H9 (cell line): ENCODE results near the gene PPP1R14C. TPM values are rescaled to one million over a fixed set of nuclear protein-coding genes. Genes with fewer than 3 reads are reported as not detected.

ENCODE experiments used
- DNase-seq: peaks from one replicate; pipeline ENCODE4 v3.0.0-alpha.2; 2017
- H2AFZ ChIP-seq: one replicate; pipeline ENCODE4 v1.6.1; 2013; ENCODE audit warnings: mild to moderate bottlenecking, low read length, control low read depth, moderate library complexity
- H2AK5ac ChIP-seq: 2 replicates; pipeline ENCODE4 v1.6.1; 2013; ENCODE audit warnings: low read length, control low read depth, mixed read lengths; ENCODE audit not compliant: insufficient read length
- H2BK120ac ChIP-seq: one replicate; pipeline ENCODE4 v1.6.1; 2013; ENCODE audit warnings: low read depth, mild to moderate bottlenecking, low read length, control low read depth, inconsistent platforms; ENCODE audit not compliant: poor library complexity, severe bottlenecking
- H2BK12ac ChIP-seq: 2 replicates; pipeline ENCODE4 v1.6.1; 2013; ENCODE audit warnings: low read length, control low read depth, mixed read lengths, low read depth; ENCODE audit not compliant: insufficient read length
- H2BK15ac ChIP-seq: 2 replicates; pipeline ENCODE4 v1.6.1; 2013; ENCODE audit warnings: low read depth, low read length, control low read depth
- H2BK20ac ChIP-seq: one replicate; pipeline ENCODE4 v1.6.1; 2013; ENCODE audit warnings: low read depth, mild to moderate bottlenecking, low read length, control low read depth, inconsistent platforms; ENCODE audit not compliant: poor library complexity, severe bottlenecking
- H2BK5ac ChIP-seq: 2 replicates; pipeline ENCODE4 v1.6.1; 2013; ENCODE audit warnings: low read length, control low read depth, mixed read lengths; ENCODE audit not compliant: insufficient read length
- H3K14ac ChIP-seq: 2 replicates; pipeline ENCODE4 v1.6.1; 2013; ENCODE audit warnings: low read length, control low read depth; ENCODE audit not compliant: insufficient read depth
- H3K18ac ChIP-seq: 2 replicates; pipeline ENCODE4 v1.6.1; 2013; ENCODE audit warnings: low read depth, mild to moderate bottlenecking, mixed read lengths, low read length, control low read depth; ENCODE audit not compliant: insufficient read length
- H3K23ac ChIP-seq: 2 replicates; pipeline ENCODE4 v1.6.1; 2013; ENCODE audit warnings: low read length, control low read depth, mixed read lengths, low read depth; ENCODE audit not compliant: insufficient read length
- H3K23me2 ChIP-seq: 2 replicates; pipeline ENCODE4 v1.6.1; 2013; ENCODE audit warnings: low read depth, mild to moderate bottlenecking, mixed read lengths, low read length, control low read depth; ENCODE audit not compliant: insufficient read length, poor library complexity, severe bottlenecking
- H3K27ac ChIP-seq: 2 replicates; pipeline ENCODE4 v1.5.1; 2013; ENCODE audit warnings: low read length, control low read depth, mixed read lengths, low read depth; ENCODE audit not compliant: insufficient read length
- H3K27me3 ChIP-seq: 2 replicates; pipeline ENCODE4 v1.6.1; 2013; ENCODE audit warnings: low read length, control low read depth, inconsistent platforms; ENCODE audit not compliant: insufficient read depth
- H3K4ac ChIP-seq: 2 replicates; pipeline ENCODE4 v1.6.1; 2013; ENCODE audit warnings: low read depth, mild to moderate bottlenecking, control low read depth, inconsistent platforms, low read length, moderate library complexity
- H3K4me1 ChIP-seq: 2 replicates; pipeline ENCODE4 v1.6.1; 2013; ENCODE audit warnings: low read length, control low read depth, inconsistent platforms; ENCODE audit not compliant: insufficient read depth
- H3K4me2 ChIP-seq: 2 replicates; pipeline ENCODE4 v1.6.1; 2013; ENCODE audit warnings: low read length, control low read depth, mixed read lengths; ENCODE audit not compliant: insufficient read length, insufficient read depth
- H3K56ac ChIP-seq: 2 replicates; pipeline ENCODE4 v1.6.1; 2013; ENCODE audit warnings: low read depth, mild to moderate bottlenecking, mixed read lengths, low read length, control low read depth; ENCODE audit not compliant: insufficient read length
- H3K79me1 ChIP-seq: 2 replicates; pipeline ENCODE4 v1.6.1; 2013; ENCODE audit warnings: low read depth, mild to moderate bottlenecking, moderate library complexity, low read length, control low read depth, inconsistent platforms; ENCODE audit not compliant: insufficient read depth, poor library complexity, severe bottlenecking
- H3K79me2 ChIP-seq: 2 replicates; pipeline ENCODE4 v1.6.1; 2013; ENCODE audit warnings: low read length, control low read depth, inconsistent platforms; ENCODE audit not compliant: insufficient read depth
- H3K9ac ChIP-seq: 2 replicates; pipeline ENCODE4 v1.6.1; 2013; ENCODE audit warnings: low read length, control low read depth, mixed read lengths; ENCODE audit not compliant: insufficient read length; ENCODE audit errors: extremely low read depth
- H3K9me3 ChIP-seq: one replicate; pipeline ENCODE4 v1.6.1; 2013; ENCODE audit warnings: low read depth, low read length, inconsistent platforms; ENCODE audit not compliant: control insufficient read depth
- H3T11ph ChIP-seq: one replicate; pipeline ENCODE4 v1.6.1; 2013; ENCODE audit warnings: mild to moderate bottlenecking, low read length, control low read depth, inconsistent platforms
- H4K20me1 ChIP-seq: one replicate; pipeline ENCODE4 v1.6.1; 2013; ENCODE audit not compliant: control insufficient read depth, insufficient read length, insufficient read depth
- H4K5ac ChIP-seq: 2 replicates; pipeline ENCODE4 v1.6.1; 2013; ENCODE audit warnings: low read depth, mild to moderate bottlenecking, mixed read lengths, low read length, control low read depth; ENCODE audit not compliant: insufficient read length
- H4K8ac ChIP-seq: replicated peaks from 2 replicates; pipeline ENCODE4 v1.6.1; 2013; ENCODE audit warnings: low read length, control low read depth, mixed read lengths, low read depth; ENCODE audit not compliant: insufficient read length
- H4K91ac ChIP-seq: 2 replicates; pipeline ENCODE4 v1.6.1; 2013; ENCODE audit warnings: low read depth, mild to moderate bottlenecking, moderate library complexity, mixed read lengths, low read length, control low read depth; ENCODE audit not compliant: insufficient read length
- H3K27ac Mint-ChIP-seq, 3 experiments: 2 replicates in 2 of 3; 3 replicates in 1 of 3; pipeline ENCODE4 v1.8.0; 2020 to 2021; ENCODE audit warnings: mixed read lengths in 3 of 3, mild to moderate bottlenecking in 1 of 3, moderate library complexity in 1 of 3
- H3K27me3 Mint-ChIP-seq: 2 replicates; pipeline ENCODE4 v1.8.0; 2021; ENCODE audit warnings: low read depth, mild to moderate bottlenecking, moderate library complexity, mixed read lengths
- H3K36me3 Mint-ChIP-seq, 3 experiments: 2 replicates in 2 of 3; 3 replicates in 1 of 3; pipeline ENCODE4 v1.8.0; 2020 to 2021; ENCODE audit warnings: low read depth in 3 of 3, mixed read lengths in 3 of 3; ENCODE audit not compliant: insufficient read depth in 1 of 3
- H3K4me1 Mint-ChIP-seq, 2 experiments: 2 replicates each; pipeline ENCODE4 v1.8.0; 2020; ENCODE audit warnings: mixed read lengths in 2 of 2
- H3K4me3 Mint-ChIP-seq, 2 experiments: 2 replicates in 1 of 2; 3 replicates in 1 of 2; pipeline ENCODE4 v1.8.0; 2020 to 2021; ENCODE audit warnings: mild to moderate bottlenecking in 2 of 2, mixed read lengths in 2 of 2, moderate library complexity in 1 of 2
- H3K9me3 Mint-ChIP-seq, 2 experiments: 2 replicates in 1 of 2; 3 replicates in 1 of 2; pipeline ENCODE4 v1.8.0; 2020; ENCODE audit warnings: mild to moderate bottlenecking in 2 of 2, mixed read lengths in 2 of 2, moderate library complexity in 1 of 2
- CTCF ChIP-seq: fragments of 200-600 bp; sonication (generic); conservative IDR thresholded peaks from 3 replicates; pipeline ENCODE4 v1.8.0; 2021; ENCODE audit warnings: antibody characterized with exemption, mild to moderate bottlenecking
- WGBS: extraction: QIAGEN DNeasy Blood & Tissue Kit; methylation state at CpG from one replicate; pipeline ENCODE4 v1.1.7; 2013; ENCODE audit warnings: missing lambda C conversion rate, low lambda C conversion rate, mixed read lengths; ENCODE audit not compliant: insufficient read length; ENCODE audit errors: extremely low coverage; 5-methylcytosine and 5-hydroxymethylcytosine counted together
- total RNA-seq: library from RNA; stranded (reverse); gene quantifications from 2 replicates; pipeline ENCODE4 v1.2.1, GENCODE V29; 2021

Gene PPP1R14C
- total RNA-seq, 1 experiment from 2014 or later = 0.37 TPM

GRCh38 chr6:150230164-150230561 lies 87.3 kb downstream of the PPP1R14C start:
- H2BK20ac ChIP-seq = no peak overlapping the region
- no peaks in the 10 kb centered on the region for H3K23me2 ChIP-seq
- H3K18ac ChIP-seq = no peak overlapping the region
- H2AFZ ChIP-seq = no peak overlapping the region
- no peak overlapping the region for H2BK120ac ChIP-seq
- Mint-ChIP-seq H3K27me3 (peaks cover 66% of the 10 kb centered on the region), H3K4me1 (peaks cover 32 to 35% of the 10 kb centered on the region in 2 experiments), H3K27ac (no peak overlapping the region), H3K36me3 (no peaks in the 10 kb centered on the region), H3K4me3 (no peak overlapping the region), H3K9me3 (peaks cover 0 to 3% of the 10 kb centered on the region in 2 experiments; a peak in 1 of 5 replicates)
- no peak overlapping the region for H3K4ac ChIP-seq
- no peak for DNase-seq
- TF ChIP-seq CTCF = no peak
- no peak overlapping the region for H3T11ph ChIP-seq
- H3K9me3 ChIP-seq = no peaks in the 10 kb centered on the region
- no peak overlapping the region for H3K9ac ChIP-seq
- H3K14ac ChIP-seq = no peak overlapping the region
- no peak overlapping the region for H3K4me2 ChIP-seq
- no peak overlapping the region for H3K56ac ChIP-seq
- peaks cover 6% of the 10 kb centered on the region; the same call in 1 of the 2 replicates for H3K27me3 ChIP-seq
- H4K20me1 ChIP-seq = no peaks in the 10 kb centered on the region
- no CpG with 5 or more reads among the region's 5 CpGs for WGBS
- H4K8ac ChIP-seq = no peak overlapping the region
- H3K79me1 ChIP-seq = no peaks in the 10 kb centered on the region
- H2BK5ac ChIP-seq = no peak overlapping the region
- no peak overlapping the region for H3K23ac ChIP-seq
- H3K27ac ChIP-seq = no peak overlapping the region
- H2AK5ac ChIP-seq = no peak overlapping the region
- H2BK12ac ChIP-seq = no peak overlapping the region
- no peak overlapping the region for H2BK15ac ChIP-seq
- no peaks in the 10 kb centered on the region for H3K79me2 ChIP-seq
- no peak overlapping the region for H4K91ac ChIP-seq
- peaks cover 17% of the 10 kb centered on the region for H3K4me1 ChIP-seq
- no peak overlapping the region for H4K5ac ChIP-seq
